Retina (tissue), 1 donor: ENCODE results near the gene TTLL12.

Experiments
- DNase-seq: peaks from one replicate; pipeline ENCODE4 v3.0.0-alpha.2; 2016

Gene TTLL12

DNA sequence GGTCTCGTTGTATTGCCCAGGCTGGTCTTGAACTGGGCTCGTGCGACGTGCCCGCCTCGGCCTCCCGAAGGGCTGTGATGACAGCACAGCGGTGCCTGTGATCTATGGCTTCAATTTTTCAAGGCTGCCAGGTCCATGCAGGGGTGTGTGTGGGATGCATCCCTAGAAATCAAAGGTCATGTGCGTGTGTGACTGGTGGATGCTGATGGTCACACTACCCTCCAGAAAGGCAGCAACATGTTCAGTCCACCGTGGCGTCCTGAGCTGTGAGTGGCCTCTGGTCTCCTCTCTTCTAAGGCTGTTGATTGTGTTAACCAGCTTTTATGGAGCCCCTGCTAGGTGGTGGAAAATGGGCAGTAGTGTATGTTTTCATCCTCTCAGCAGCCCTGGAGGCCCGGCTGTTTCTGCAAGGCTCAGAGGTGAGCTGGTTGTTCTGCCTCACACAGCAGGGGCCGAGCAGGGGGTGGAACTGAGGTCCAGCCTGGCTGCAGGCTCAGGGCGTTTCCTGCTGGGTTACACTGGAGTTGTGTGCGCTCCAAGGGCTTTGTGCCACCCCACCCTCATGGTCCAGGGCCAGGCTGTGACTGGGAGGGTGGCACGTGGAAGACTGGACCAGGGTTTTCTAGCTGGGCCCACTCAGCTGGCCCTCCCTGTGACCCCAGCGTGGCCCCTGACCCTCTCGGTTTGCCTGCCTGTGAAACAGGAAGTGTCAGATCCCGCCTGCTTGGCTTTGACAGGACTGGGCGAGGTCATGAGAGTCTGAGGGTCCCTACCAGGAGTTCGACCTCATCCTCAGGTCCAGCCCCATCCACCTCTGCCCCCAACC is 68.7 kb downstream of the TTLL12 start:
- no peak for DNase-seq

DNA sequence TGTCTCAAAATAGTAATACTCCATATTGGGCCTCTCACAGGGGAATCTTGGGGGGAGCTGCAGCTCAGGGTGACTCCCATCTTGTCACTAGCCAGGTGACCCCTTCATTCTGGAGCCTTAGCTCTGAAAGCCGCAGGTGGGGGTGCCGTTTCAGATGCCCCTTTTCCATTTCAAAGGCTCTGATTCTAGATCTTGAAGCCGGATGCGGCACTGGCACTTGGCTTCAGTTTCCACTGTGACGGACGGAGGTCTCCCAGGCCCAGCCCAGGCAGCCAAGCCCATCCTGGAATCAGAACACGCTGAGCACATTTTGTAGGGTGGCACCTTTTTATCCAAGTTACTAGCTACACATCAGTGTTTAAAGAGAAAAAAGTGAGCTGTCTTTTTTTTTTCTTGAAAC is 70.0 kb downstream of the TTLL12 start:
- DNase-seq, result no peak
